ENCODE data around the gene WNT2.
"Not testable (repeated sequence)": the region's sequence is repeated elsewhere in the genome, so short reads cannot be mapped to it uniquely, and the experiment has no call there.

Gene WNT2

GRCh38 chr7:117308891-117309290, 14.0 kb downstream of the WNT2 start:
- no peak for DNase-seq

- DNase-seq, result no peak
Observed at GRCh38 chr7:117302396-117302795, 20.5 kb downstream of the WNT2 start.

- DNase-seq, result not testable (repeated sequence)
Observed at GRCh38 chr7:117300506-117300905, 22.4 kb downstream of the WNT2 start.

GRCh38 chr7:117297606-117298005, 25.3 kb downstream of the WNT2 start:
- no peak for DNase-seq

GRCh38 chr7:117296066-117296465, 26.8 kb downstream of the WNT2 start:
- DNase-seq, result no peak

- no peak for DNase-seq
Observed at GRCh38 chr7:117285826-117286225, 37.0 kb downstream of the WNT2 start.

- no peak for DNase-seq
Observed at GRCh38 chr7:117284692-117285091, 38.2 kb downstream of the WNT2 start.

- peak in 4 of 56 donors; percentile 2 to 22 (median 4) for DNase-seq
Observed at GRCh38 chr7:117283779-117284178, 39.1 kb downstream of the WNT2 start.

- no peak for DNase-seq
Observed at GRCh38 chr7:117283371-117283770, 39.5 kb downstream of the WNT2 start.

- no peak for DNase-seq
Observed at GRCh38 chr7:117282239-117282812, 40.5 kb downstream of the WNT2 start.

GRCh38 chr7:117281562-117281961, 41.3 kb downstream of the WNT2 start:
- no peak for DNase-seq

GRCh38 chr7:117279931-117280557, 42.8 kb downstream of the WNT2 start:
- DNase-seq, result no peak

GRCh38 chr7:117279203-117279602, 43.7 kb downstream of the WNT2 start:
- no peak for DNase-seq

- no peak for DNase-seq
Observed at GRCh38 chr7:117278040-117278439, 44.8 kb downstream of the WNT2 start.

GRCh38 chr7:117277576-117277975, 45.3 kb downstream of the WNT2 start:
- DNase-seq, result no peak

- DNase-seq, result no peak
Observed at GRCh38 chr7:117274951-117275350, 47.9 kb downstream of the WNT2 start.

GRCh38 chr7:117273814-117274225, 49.0 kb downstream of the WNT2 start:
- no peak for DNase-seq

- no peak for DNase-seq
Observed at GRCh38 chr7:117273325-117273724, 49.5 kb downstream of the WNT2 start.

GRCh38 chr7:117272017-117272759, 50.7 kb downstream of the WNT2 start:
- no peak for DNase-seq

GRCh38 chr7:117271566-117271965, 51.3 kb downstream of the WNT2 start:
- no peak for DNase-seq

GRCh38 chr7:117270371-117270770, 52.5 kb downstream of the WNT2 start:
- DNase-seq, result no peak

GRCh38 chr7:117269886-117270285, 53.0 kb downstream of the WNT2 start:
- DNase-seq, result no peak

GRCh38 chr7:117269417-117269816, 53.4 kb downstream of the WNT2 start:
- peak in 2 of 56 donors; percentile 3 to 26 for DNase-seq
